GM21447 (cell line): ENCODE measurements around the gene PLEKHG4B.
"Not testable (repeated sequence)": the region's sequence is repeated elsewhere in the genome, so short reads cannot be mapped to it uniquely, and the experiment has no call there.

ENCODE experiments used
- ATAC-seq: cut with Tn5 transposase; IDR thresholded peaks from one replicate; pipeline ENCODE4 v1.9.1; 2021; ENCODE audit not compliant: unreplicated experiment

The PLEKHG4B gene, protein sequence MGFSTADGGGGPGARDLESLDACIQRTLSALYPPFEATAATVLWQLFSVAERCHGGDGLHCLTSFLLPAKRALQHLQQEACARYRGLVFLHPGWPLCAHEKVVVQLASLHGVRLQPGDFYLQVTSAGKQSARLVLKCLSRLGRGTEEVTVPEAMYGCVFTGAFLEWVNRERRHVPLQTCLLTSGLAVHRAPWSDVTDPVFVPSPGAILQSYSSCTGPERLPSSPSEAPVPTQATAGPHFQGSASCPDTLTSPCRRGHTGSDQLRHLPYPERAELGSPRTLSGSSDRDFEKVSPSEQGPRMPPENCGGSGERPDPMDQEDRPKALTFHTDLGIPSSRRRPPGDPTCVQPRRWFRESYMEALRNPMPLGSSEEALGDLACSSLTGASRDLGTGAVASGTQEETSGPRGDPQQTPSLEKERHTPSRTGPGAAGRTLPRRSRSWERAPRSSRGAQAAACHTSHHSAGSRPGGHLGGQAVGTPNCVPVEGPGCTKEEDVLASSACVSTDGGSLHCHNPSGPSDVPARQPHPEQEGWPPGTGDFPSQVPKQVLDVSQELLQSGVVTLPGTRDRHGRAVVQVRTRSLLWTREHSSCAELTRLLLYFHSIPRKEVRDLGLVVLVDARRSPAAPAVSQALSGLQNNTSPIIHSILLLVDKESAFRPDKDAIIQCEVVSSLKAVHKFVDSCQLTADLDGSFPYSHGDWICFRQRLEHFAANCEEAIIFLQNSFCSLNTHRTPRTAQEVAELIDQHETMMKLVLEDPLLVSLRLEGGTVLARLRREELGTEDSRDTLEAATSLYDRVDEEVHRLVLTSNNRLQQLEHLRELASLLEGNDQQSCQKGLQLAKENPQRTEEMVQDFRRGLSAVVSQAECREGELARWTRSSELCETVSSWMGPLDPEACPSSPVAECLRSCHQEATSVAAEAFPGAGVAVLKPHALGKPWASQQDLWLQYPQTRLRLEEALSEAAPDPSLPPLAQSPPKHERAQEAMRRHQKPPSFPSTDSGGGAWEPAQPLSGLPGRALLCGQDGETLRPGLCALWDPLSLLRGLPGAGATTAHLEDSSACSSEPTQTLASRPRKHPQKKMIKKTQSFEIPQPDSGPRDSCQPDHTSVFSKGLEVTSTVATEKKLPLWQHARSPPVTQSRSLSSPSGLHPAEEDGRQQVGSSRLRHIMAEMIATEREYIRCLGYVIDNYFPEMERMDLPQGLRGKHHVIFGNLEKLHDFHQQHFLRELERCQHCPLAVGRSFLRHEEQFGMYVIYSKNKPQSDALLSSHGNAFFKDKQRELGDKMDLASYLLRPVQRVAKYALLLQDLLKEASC (N-terminal part only)

DNA sequence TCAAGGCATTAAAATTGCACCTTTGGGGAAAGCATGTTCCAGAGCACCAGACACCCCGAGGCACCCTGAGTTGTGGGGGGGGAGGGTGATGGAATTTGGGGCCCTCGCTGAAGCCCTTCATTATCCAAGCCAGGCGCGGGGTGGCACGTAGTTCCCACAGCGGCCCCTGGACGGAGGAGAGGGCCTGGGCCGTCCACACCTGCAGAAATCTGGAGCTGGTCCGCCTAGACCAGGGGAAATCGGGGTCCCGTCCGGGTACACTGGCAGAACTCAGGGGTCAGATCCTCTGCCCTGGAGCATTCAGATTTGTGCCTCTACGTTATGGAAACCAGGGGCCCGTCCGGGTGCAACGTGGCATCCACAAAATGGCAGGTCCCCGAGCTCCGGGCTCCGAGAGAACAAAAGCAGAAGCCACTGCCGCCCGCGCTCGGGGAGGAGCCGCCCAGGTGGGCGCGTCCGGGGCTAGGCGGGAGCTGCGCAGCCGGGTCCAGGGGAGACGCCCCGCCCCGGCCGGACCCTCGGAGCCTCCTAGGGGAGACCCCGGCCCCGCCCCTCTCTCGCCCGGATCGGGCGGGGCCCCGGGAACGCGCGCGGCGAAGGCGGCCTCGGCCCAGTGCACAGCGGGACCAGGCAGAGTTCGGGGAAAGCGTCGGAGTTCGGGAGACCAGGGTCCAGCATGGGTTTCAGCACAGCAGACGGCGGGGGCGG lies at the start of gene PLEKHG4B:
TSS of gene PLEKHG4B (plus strand) at position 613 of the 708 bp plus-strand sequence. CDS start at position 677, 64 bp downstream.
- ATAC-seq, result no peak

- ATAC-seq, result no peak
Observed at GRCh38 chr5:42250-42649, 49.7 kb upstream of the PLEKHG4B start.

DNA sequence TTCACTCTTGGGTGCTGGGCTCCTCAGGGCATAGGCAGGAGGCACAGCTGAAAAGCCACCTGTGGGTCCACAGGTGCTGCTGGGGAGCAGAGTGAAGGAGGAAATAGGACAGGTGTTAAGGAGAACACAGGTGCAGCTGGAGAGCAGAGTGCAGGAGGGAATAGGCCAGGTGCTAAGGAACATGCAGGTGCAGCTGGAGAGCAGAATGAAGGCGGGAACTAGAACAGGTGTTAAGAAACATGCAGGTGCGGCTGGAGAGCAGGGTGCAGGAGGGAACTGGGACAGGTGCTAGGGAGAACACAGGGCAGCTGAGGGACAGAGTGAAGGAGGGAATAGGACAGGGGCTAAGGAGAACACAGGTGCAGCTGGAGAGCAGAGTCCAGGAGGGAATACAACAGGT lies 43.8 kb upstream of the PLEKHG4B start:
- no peak for ATAC-seq

GRCh38 chr5:49530-49929 lies 42.4 kb upstream of the PLEKHG4B start:
- not testable (repeated sequence) for ATAC-seq

DNA sequence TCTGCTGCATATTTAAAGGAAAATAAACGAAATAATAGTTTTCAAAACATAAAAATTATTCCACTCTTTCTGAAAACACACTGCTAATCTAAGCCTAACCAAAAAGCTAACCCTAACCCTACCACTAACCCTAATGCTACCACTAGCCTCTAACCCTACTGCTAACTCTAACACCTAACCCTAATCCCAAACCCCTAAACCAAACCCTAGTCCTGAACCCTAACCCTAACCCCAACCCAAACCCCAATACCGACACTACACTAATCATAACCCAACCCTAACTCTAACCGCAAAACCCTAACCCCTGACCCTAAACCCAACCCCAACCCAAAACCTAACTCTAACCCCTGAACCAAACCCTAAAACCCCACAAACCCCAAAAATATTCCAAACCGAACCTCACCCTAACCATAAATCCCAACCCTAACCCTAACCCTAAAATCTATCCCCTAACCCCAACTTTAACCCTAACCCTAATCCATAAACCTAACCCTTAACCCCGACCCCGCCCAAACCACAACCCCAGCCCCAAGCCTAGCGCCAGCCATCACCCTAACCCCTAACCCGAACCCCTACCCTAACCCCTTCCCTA lies 41.9 kb upstream of the PLEKHG4B start:
- no peak for ATAC-seq

GRCh38 chr5:50724-51499 lies 41.1 kb upstream of the PLEKHG4B start:
- no peak for ATAC-seq

- ATAC-seq, result no peak
Observed at GRCh38 chr5:51500-51823, 40.5 kb upstream of the PLEKHG4B start.

- no peak for ATAC-seq
Observed at GRCh38 chr5:53381-54174, 38.4 kb upstream of the PLEKHG4B start.

GRCh38 chr5:54175-54730 lies 37.7 kb upstream of the PLEKHG4B start:
- no peak for ATAC-seq

DNA sequence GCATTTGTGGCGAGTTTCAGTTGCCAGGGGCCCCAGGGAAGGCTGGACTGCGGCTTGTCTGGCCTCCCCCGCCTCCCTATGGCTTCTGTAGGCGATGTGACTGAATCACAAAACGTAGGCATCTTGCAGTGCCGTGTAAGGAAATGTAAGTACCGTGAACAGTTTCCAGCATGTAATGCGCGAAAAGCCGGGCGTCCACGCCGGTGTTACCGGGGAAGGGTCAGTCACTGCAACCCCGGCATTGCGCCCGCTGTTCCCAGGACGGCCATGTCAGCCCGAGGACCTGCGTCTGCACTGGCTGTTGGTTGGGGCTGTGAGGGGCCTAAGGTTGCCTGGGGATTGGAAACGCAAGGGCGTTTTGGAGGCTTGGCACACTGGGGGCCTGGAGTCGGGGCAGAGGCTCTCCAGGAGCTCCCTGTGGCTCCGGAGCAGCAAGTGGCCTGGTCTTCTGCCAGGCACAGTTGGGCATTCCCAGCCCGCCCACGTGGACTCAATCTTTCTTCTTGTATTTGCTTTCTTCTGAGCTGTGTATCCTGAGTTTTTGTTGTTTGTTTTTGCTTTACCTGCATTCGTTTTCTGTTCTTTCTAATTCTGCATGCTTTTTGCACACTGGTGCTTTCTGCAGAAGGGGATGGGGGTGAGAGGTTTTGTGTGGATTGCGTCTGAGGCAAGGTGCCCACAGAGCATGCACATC lies 36.9 kb upstream of the PLEKHG4B start:
- no peak for ATAC-seq

DNA sequence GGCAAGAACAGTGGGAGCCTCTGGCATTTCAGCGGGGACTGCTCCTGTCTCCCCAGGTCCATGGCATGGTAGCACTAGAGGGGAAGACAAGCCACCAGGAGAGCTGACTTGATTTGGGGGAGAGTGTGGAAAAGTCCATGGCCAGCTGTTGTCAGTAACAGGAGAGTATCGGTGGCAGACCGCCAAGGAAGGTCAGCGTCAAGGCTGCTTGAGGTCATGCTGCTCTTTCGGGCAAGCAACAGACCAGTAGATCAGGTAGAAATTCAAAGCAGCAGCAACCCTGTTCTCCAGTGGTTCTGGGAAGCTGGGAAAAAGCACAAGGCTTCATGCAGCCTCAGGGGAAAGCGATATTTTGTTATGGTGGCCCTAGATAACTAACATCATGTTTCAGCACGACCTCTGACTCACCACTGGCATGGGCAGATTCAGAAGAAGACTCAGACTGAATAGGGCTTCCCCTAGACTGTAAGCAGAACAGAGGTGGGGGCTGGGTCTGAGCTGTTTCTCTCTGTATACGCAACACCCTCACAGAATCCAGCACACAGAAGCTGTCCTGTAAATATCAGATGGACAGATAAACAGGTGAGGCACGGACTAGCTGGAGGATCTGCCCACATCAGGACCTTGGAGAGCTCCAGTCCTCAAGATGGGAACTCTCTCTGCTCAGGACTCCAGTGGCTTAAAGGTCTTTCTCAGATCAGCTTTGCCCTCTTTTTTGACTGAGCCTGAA lies 35.2 kb upstream of the PLEKHG4B start:
- ATAC-seq, result no peak

DNA sequence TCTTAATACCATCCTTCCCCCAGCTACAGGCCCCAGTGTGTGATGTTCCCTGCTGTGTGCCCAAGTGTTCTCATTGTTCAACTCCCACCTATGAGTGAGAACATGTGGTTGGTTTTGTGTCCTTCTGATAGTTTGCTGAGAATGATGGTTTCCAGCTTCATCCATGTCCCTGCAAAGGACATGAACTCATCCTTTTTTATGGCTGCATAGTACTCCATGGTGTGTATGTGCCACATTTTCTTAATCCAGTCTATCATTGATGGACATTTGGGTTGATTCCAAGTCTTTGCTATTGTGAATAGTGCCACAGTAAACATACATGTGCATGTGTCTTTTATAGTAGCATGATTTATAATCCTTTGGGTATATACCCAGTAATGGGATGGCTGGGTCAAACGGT lies 31.7 kb upstream of the PLEKHG4B start:
- ATAC-seq, result not testable (repeated sequence)

DNA sequence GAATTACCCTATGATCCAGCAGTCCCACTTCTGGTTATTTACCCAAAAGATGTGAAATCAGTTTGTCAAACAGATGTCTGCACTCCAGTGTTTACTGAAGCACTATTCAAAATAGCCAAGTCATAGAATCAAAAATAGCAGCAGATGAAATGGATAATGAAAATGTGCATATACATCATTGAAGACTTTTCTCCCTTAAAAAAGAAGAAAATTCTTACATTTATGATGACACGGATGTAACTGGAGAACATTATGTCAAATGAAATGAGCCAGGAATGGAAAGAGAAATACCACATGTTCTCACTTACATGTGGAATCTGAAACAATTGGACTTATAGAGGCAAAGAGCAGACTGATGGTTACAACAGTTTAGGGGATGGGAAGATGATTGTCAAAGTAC lies 21.5 kb upstream of the PLEKHG4B start:
- no peak for ATAC-seq

- ATAC-seq, result not testable (repeated sequence)
Observed at GRCh38 chr5:72316-73180, 19.4 kb upstream of the PLEKHG4B start.

DNA sequence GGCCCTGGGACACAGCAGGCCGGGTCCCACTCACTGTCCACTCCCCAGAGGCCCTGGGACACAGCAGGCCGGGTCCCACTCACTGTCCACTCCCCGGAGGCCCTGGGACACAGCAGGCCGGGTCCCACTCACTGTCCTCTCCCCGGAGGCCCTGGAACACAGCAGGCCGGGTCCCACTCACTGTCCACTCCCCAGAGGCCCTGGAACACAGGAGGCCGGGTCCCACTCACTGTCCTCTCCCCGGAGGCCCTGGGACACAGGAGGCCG lies 18.9 kb upstream of the PLEKHG4B start:
- not testable (repeated sequence) for ATAC-seq

- ATAC-seq, result no peak
Observed at GRCh38 chr5:73768-74502, 18.0 kb upstream of the PLEKHG4B start.
